H9 (cell line): Measurements from ENCODE around the gene NEURL4. TPM values are rescaled to one million over a fixed set of nuclear protein-coding genes. Genes with fewer than 3 reads are reported as not detected.

Source experiments
- DNase-seq: peaks from one replicate; pipeline ENCODE4 v3.0.0-alpha.2; 2017
- H2AFZ ChIP-seq: one replicate; pipeline ENCODE4 v1.6.1; 2013; ENCODE audit warnings: mild to moderate bottlenecking, low read length, control low read depth, moderate library complexity
- H2AK5ac ChIP-seq: 2 replicates; pipeline ENCODE4 v1.6.1; 2013; ENCODE audit warnings: low read length, control low read depth, mixed read lengths; ENCODE audit not compliant: insufficient read length
- H2BK120ac ChIP-seq: one replicate; pipeline ENCODE4 v1.6.1; 2013; ENCODE audit warnings: low read depth, mild to moderate bottlenecking, low read length, control low read depth, inconsistent platforms; ENCODE audit not compliant: poor library complexity, severe bottlenecking
- H2BK12ac ChIP-seq: 2 replicates; pipeline ENCODE4 v1.6.1; 2013; ENCODE audit warnings: low read length, control low read depth, mixed read lengths, low read depth; ENCODE audit not compliant: insufficient read length
- H2BK15ac ChIP-seq: 2 replicates; pipeline ENCODE4 v1.6.1; 2013; ENCODE audit warnings: low read depth, low read length, control low read depth
- H2BK20ac ChIP-seq: one replicate; pipeline ENCODE4 v1.6.1; 2013; ENCODE audit warnings: low read depth, mild to moderate bottlenecking, low read length, control low read depth, inconsistent platforms; ENCODE audit not compliant: poor library complexity, severe bottlenecking
- H2BK5ac ChIP-seq: 2 replicates; pipeline ENCODE4 v1.6.1; 2013; ENCODE audit warnings: low read length, control low read depth, mixed read lengths; ENCODE audit not compliant: insufficient read length
- H3K14ac ChIP-seq: 2 replicates; pipeline ENCODE4 v1.6.1; 2013; ENCODE audit warnings: low read length, control low read depth; ENCODE audit not compliant: insufficient read depth
- H3K18ac ChIP-seq: 2 replicates; pipeline ENCODE4 v1.6.1; 2013; ENCODE audit warnings: low read depth, mild to moderate bottlenecking, mixed read lengths, low read length, control low read depth; ENCODE audit not compliant: insufficient read length
- H3K23ac ChIP-seq: 2 replicates; pipeline ENCODE4 v1.6.1; 2013; ENCODE audit warnings: low read length, control low read depth, mixed read lengths, low read depth; ENCODE audit not compliant: insufficient read length
- H3K23me2 ChIP-seq: 2 replicates; pipeline ENCODE4 v1.6.1; 2013; ENCODE audit warnings: low read depth, mild to moderate bottlenecking, mixed read lengths, low read length, control low read depth; ENCODE audit not compliant: insufficient read length, poor library complexity, severe bottlenecking
- H3K27ac ChIP-seq: 2 replicates; pipeline ENCODE4 v1.5.1; 2013; ENCODE audit warnings: low read length, control low read depth, mixed read lengths, low read depth; ENCODE audit not compliant: insufficient read length
- H3K27me3 ChIP-seq: 2 replicates; pipeline ENCODE4 v1.6.1; 2013; ENCODE audit warnings: low read length, control low read depth, inconsistent platforms; ENCODE audit not compliant: insufficient read depth
- H3K4ac ChIP-seq: 2 replicates; pipeline ENCODE4 v1.6.1; 2013; ENCODE audit warnings: low read depth, mild to moderate bottlenecking, control low read depth, inconsistent platforms, low read length, moderate library complexity
- H3K4me1 ChIP-seq: 2 replicates; pipeline ENCODE4 v1.6.1; 2013; ENCODE audit warnings: low read length, control low read depth, inconsistent platforms; ENCODE audit not compliant: insufficient read depth
- H3K4me2 ChIP-seq: 2 replicates; pipeline ENCODE4 v1.6.1; 2013; ENCODE audit warnings: low read length, control low read depth, mixed read lengths; ENCODE audit not compliant: insufficient read length, insufficient read depth
- H3K56ac ChIP-seq: 2 replicates; pipeline ENCODE4 v1.6.1; 2013; ENCODE audit warnings: low read depth, mild to moderate bottlenecking, mixed read lengths, low read length, control low read depth; ENCODE audit not compliant: insufficient read length
- H3K79me1 ChIP-seq: 2 replicates; pipeline ENCODE4 v1.6.1; 2013; ENCODE audit warnings: low read depth, mild to moderate bottlenecking, moderate library complexity, low read length, control low read depth, inconsistent platforms; ENCODE audit not compliant: insufficient read depth, poor library complexity, severe bottlenecking
- H3K79me2 ChIP-seq: 2 replicates; pipeline ENCODE4 v1.6.1; 2013; ENCODE audit warnings: low read length, control low read depth, inconsistent platforms; ENCODE audit not compliant: insufficient read depth
- H3K9ac ChIP-seq: 2 replicates; pipeline ENCODE4 v1.6.1; 2013; ENCODE audit warnings: low read length, control low read depth, mixed read lengths; ENCODE audit not compliant: insufficient read length; ENCODE audit errors: extremely low read depth
- H3K9me3 ChIP-seq: one replicate; pipeline ENCODE4 v1.6.1; 2013; ENCODE audit warnings: low read depth, low read length, inconsistent platforms; ENCODE audit not compliant: control insufficient read depth
- H3T11ph ChIP-seq: one replicate; pipeline ENCODE4 v1.6.1; 2013; ENCODE audit warnings: mild to moderate bottlenecking, low read length, control low read depth, inconsistent platforms
- H4K20me1 ChIP-seq: one replicate; pipeline ENCODE4 v1.6.1; 2013; ENCODE audit not compliant: control insufficient read depth, insufficient read length, insufficient read depth
- H4K5ac ChIP-seq: 2 replicates; pipeline ENCODE4 v1.6.1; 2013; ENCODE audit warnings: low read depth, mild to moderate bottlenecking, mixed read lengths, low read length, control low read depth; ENCODE audit not compliant: insufficient read length
- H4K8ac ChIP-seq: replicated peaks from 2 replicates; pipeline ENCODE4 v1.6.1; 2013; ENCODE audit warnings: low read length, control low read depth, mixed read lengths, low read depth; ENCODE audit not compliant: insufficient read length
- H4K91ac ChIP-seq: 2 replicates; pipeline ENCODE4 v1.6.1; 2013; ENCODE audit warnings: low read depth, mild to moderate bottlenecking, moderate library complexity, mixed read lengths, low read length, control low read depth; ENCODE audit not compliant: insufficient read length
- H3K27ac Mint-ChIP-seq, 3 experiments: 2 replicates in 2 of 3; 3 replicates in 1 of 3; pipeline ENCODE4 v1.8.0; 2020 to 2021; ENCODE audit warnings: mixed read lengths in 3 of 3, mild to moderate bottlenecking in 1 of 3, moderate library complexity in 1 of 3
- H3K27me3 Mint-ChIP-seq: 2 replicates; pipeline ENCODE4 v1.8.0; 2021; ENCODE audit warnings: low read depth, mild to moderate bottlenecking, moderate library complexity, mixed read lengths
- H3K36me3 Mint-ChIP-seq, 3 experiments: 2 replicates in 2 of 3; 3 replicates in 1 of 3; pipeline ENCODE4 v1.8.0; 2020 to 2021; ENCODE audit warnings: low read depth in 3 of 3, mixed read lengths in 3 of 3; ENCODE audit not compliant: insufficient read depth in 1 of 3
- H3K4me1 Mint-ChIP-seq, 2 experiments: 2 replicates each; pipeline ENCODE4 v1.8.0; 2020; ENCODE audit warnings: mixed read lengths in 2 of 2
- H3K4me3 Mint-ChIP-seq, 2 experiments: 2 replicates in 1 of 2; 3 replicates in 1 of 2; pipeline ENCODE4 v1.8.0; 2020 to 2021; ENCODE audit warnings: mild to moderate bottlenecking in 2 of 2, mixed read lengths in 2 of 2, moderate library complexity in 1 of 2
- H3K9me3 Mint-ChIP-seq, 2 experiments: 2 replicates in 1 of 2; 3 replicates in 1 of 2; pipeline ENCODE4 v1.8.0; 2020; ENCODE audit warnings: mild to moderate bottlenecking in 2 of 2, mixed read lengths in 2 of 2, moderate library complexity in 1 of 2
- CTCF ChIP-seq: fragments of 200-600 bp; sonication (generic); conservative IDR thresholded peaks from 3 replicates; pipeline ENCODE4 v1.8.0; 2021; ENCODE audit warnings: antibody characterized with exemption, mild to moderate bottlenecking
- WGBS: extraction: QIAGEN DNeasy Blood & Tissue Kit; methylation state at CpG from one replicate; pipeline ENCODE4 v1.1.7; 2013; ENCODE audit warnings: missing lambda C conversion rate, low lambda C conversion rate, mixed read lengths; ENCODE audit not compliant: insufficient read length; ENCODE audit errors: extremely low coverage; 5-methylcytosine and 5-hydroxymethylcytosine counted together
- total RNA-seq: library from RNA; stranded (reverse); gene quantifications from 2 replicates; pipeline ENCODE4 v1.2.1, GENCODE V29; 2021

Gene NEURL4
- total RNA-seq, 1 experiment from 2014 or later: 54.8 TPM

GRCh38 chr17:7281074-7281952, 47.8 kb downstream of the NEURL4 start, which contains the start of gene SLC2A4:
TSS of gene SLC2A4 (plus strand) at chr17:7281718. CDS start at chr17:7281935, 217 bp downstream.
- no peak within 1 kb of the TSS for H3K23ac ChIP-seq
- no peak within 1 kb of the TSS for H3K56ac ChIP-seq
- H2BK20ac ChIP-seq: no peak within 1 kb of the TSS
- H3K9ac ChIP-seq: peak within 1 kb of the TSS; percentile 41
- no peak within 1 kb of the TSS for H3K4ac ChIP-seq
- DNase-seq: peak; percentile 99
- no peak within 1 kb of the TSS for H4K8ac ChIP-seq
- H3K9me3 Mint-ChIP-seq: no peaks in the 10 kb centered on the region
- H3K79me2 ChIP-seq: no peaks in the 10 kb centered on the region
- no CpG with 5 or more reads among the region's 71 CpGs for WGBS
- H2AFZ ChIP-seq: no peak within 1 kb of the TSS
- H3K4me1 ChIP-seq: peaks cover 4% of the 10 kb centered on the region; the same call in 1 of the 2 replicates
- TF ChIP-seq CTCF: no peak
- H2BK5ac ChIP-seq: no peak within 1 kb of the TSS
- H3K23me2 ChIP-seq: peaks cover 12% of the 10 kb centered on the region
- H3T11ph ChIP-seq: no peak within 1 kb of the TSS
- peak within 1 kb of the TSS in 1 of 3 experiments; percentile 55; a peak in 1 of 7 replicates for H3K27ac Mint-ChIP-seq
- peaks cover 2 to 14% (median 5%) of the 10 kb centered on the region in 3 experiments; a peak in 5 of 7 replicates for H3K36me3 Mint-ChIP-seq
- no peaks in the 10 kb centered on the region for H3K9me3 ChIP-seq
- peak within 1 kb of the TSS; percentile 76 to 92 for H3K4me3 Mint-ChIP-seq
- H3K18ac ChIP-seq: peak within 1 kb of the TSS; percentile 41
- H2BK12ac ChIP-seq: no peak within 1 kb of the TSS
- no peak within 1 kb of the TSS for H4K91ac ChIP-seq
- H2BK15ac ChIP-seq: no peak within 1 kb of the TSS
- no peak within 1 kb of the TSS for H3K27ac ChIP-seq
- peak within 1 kb of the TSS; percentile 55 for H3K14ac ChIP-seq
- H3K4me2 ChIP-seq: peak within 1 kb of the TSS; percentile 75
- H2BK120ac ChIP-seq: no peak within 1 kb of the TSS
- H4K20me1 ChIP-seq: no peaks in the 10 kb centered on the region
- H3K27me3 Mint-ChIP-seq: peaks cover 13% of the 10 kb centered on the region
- H4K5ac ChIP-seq: no peak within 1 kb of the TSS
- H3K27me3 ChIP-seq: no peaks in the 10 kb centered on the region
- H3K79me1 ChIP-seq: no peaks in the 10 kb centered on the region
- peaks cover 16 to 23% of the 10 kb centered on the region in 2 experiments for H3K4me1 Mint-ChIP-seq
- H2AK5ac ChIP-seq: no peak within 1 kb of the TSS
